Choroid plexus epithelial cell (primary cell): ENCODE results near the gene LSM14A.

Experiments
- DNase-seq: peaks from one replicate; pipeline ENCODE4 v3.0.0-alpha.2; 2010; ENCODE audit warnings: low read depth
- H3K4me3 ChIP-seq: 2 replicates; pipeline ENCODE4 v1.5.1; 2011; ENCODE audit warnings: low read depth, mild to moderate bottlenecking, control low read depth, low read length, moderate library complexity
- TF ChIP-seq, protein P1 (sequence below): conservative IDR thresholded peaks from 2 replicates; pipeline ENCODE4 v1.5.1; 2011; ENCODE audit warnings: low read depth, mild to moderate bottlenecking, control low read depth, inconsistent platforms, low read length, moderate library complexity

LSM14A gene

DNA sequence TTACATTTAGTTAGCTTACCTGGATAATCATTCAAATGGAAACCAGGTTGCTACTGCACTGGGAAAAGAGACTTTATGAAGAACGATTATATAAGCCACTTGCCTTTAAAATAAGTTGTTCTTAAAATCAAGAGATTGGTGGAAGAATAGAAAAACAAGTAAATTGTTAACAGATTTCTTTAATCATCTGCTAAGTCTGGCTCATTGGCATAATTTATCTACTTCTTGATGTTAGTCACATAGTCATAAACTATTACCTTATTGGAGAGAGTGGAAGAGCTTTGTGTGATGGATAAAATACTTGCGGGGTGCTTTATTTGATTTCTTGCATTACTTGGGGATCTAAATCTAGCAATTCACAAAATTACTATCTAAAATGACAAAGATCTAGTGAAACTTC is 6.8 kb downstream of the LSM14A start:
- no peak overlapping the region for H3K4me3 ChIP-seq
- DNase-seq = no peak
- TF ChIP-seq, protein P1, sequence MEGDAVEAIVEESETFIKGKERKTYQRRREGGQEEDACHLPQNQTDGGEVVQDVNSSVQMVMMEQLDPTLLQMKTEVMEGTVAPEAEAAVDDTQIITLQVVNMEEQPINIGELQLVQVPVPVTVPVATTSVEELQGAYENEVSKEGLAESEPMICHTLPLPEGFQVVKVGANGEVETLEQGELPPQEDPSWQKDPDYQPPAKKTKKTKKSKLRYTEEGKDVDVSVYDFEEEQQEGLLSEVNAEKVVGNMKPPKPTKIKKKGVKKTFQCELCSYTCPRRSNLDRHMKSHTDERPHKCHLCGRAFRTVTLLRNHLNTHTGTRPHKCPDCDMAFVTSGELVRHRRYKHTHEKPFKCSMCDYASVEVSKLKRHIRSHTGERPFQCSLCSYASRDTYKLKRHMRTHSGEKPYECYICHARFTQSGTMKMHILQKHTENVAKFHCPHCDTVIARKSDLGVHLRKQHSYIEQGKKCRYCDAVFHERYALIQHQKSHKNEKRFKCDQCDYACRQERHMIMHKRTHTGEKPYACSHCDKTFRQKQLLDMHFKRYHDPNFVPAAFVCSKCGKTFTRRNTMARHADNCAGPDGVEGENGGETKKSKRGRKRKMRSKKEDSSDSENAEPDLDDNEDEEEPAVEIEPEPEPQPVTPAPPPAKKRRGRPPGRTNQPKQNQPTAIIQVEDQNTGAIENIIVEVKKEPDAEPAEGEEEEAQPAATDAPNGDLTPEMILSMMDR = no peak

GRCh38 chr19:34180273-34180672 is 8.0 kb downstream of the LSM14A start:
- H3K4me3 ChIP-seq = no peak overlapping the region
- TF ChIP-seq, protein P1 = no peak
- no peak for DNase-seq

DNA sequence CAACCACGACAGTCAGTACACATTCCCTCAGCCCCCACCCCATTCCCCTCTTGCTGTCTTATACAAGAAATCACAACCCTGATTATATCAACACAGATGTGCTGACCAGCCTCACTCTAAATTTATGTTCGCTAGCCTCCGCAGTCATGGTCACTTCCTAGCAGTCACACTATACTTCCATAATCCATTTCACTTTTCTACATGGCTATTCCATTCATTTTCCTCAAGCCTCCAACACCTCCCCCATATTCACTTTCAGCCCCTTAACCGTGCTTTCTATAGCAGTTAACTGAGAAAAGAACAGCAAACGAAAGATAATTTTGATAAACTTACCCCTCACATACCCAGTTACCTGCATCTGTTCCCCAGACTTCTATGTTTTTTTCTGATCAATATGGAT is 8.4 kb downstream of the LSM14A start:
- TF ChIP-seq, protein P1 = no peak
- no peak for DNase-seq

DNA sequence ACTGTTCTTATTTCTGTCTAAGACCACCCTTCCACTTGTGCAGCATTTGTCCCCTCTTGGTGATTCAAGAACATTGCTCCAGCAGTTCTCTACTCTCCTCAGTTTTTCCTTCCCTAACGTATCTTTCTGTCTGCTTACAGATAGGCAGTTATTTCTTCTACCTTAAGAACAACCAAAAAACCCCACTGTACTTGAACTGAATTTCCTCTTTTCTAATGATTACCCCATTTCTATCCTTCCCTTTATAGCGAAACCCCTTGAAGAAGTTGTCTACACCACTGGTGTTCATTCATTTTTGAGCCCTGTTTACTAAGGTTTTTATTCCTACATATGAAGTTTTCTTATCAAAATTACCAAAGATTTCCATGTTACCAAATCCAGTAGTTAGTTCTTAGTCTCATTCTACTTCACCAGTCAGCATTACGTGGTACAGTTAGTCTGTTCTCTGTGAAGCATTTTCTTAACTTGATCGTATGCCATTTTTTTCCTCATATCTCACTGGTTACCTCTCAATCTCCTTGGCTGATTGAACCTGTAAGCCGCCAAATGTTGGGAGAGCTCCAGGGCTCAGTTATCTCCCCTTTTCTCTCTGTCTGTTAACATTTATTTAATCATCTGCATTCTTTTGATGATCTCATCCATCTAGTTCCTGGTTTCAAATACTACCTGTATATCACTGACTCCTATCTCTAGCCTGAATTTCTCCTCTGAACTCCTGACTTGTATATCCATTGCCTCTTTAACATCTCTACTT is 9.0 kb downstream of the LSM14A start:
- no peak overlapping the region for H3K4me3 ChIP-seq
- no peak for DNase-seq
- TF ChIP-seq, protein P1 = no peak

More for the DNA sequence above, 8.4 kb downstream of the LSM14A start:
- no peak overlapping the region for H3K4me3 ChIP-seq

GRCh38 chr19:34182125-34182524 is 9.8 kb downstream of the LSM14A start:
- no peak overlapping the region for H3K4me3 ChIP-seq
- TF ChIP-seq, protein P1 = no peak
- no peak for DNase-seq

- H3K4me3 ChIP-seq = no peak overlapping the region
- TF ChIP-seq, protein P1 = no peak
- peak; percentile 37 for DNase-seq
These were observed 12.7 kb downstream of the LSM14A start for GRCh38 chr19:34184880-34185491.

DNA sequence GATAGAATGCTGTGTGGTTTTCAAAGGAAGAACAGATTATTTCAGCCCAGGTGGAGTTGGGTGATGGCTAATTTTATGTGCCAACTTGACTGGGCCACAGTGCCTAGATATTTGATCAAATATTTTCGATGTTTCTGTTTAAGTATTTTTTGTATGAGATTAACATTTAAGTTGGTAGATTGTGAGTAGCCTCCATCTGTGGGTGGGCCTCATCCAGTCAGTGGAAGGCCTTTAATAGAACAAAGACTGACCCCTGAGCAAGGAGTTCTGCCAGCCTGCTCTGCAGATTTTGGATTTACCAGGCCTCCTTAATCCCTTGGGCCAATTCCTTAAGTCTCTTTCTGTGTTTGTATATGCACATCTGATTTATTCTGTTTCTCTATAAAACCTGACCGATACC is 13.9 kb downstream of the LSM14A start:
- H3K4me3 ChIP-seq = no peak overlapping the region
- DNase-seq = no peak
- TF ChIP-seq, protein P1 = no peak
